Measurements from ENCODE around the gene PTPN13.

GRCh38 chr4:86855572-86855971, 261.5 kb downstream of the PTPN13 start:
- TF ChIP-seq CTCF (conservative IDR thresholded peaks at IDR 0.05; ENCODE audit: low read length) (no peak), EZH2phosphoT487 (IDR thresholded peaks at IDR 0.05; ENCODE audit: borderline replicate concordance) (no peak)

All from Loucy (cell line).